ENCODE data around the gene NFIA.

Gene NFIA

DNA sequence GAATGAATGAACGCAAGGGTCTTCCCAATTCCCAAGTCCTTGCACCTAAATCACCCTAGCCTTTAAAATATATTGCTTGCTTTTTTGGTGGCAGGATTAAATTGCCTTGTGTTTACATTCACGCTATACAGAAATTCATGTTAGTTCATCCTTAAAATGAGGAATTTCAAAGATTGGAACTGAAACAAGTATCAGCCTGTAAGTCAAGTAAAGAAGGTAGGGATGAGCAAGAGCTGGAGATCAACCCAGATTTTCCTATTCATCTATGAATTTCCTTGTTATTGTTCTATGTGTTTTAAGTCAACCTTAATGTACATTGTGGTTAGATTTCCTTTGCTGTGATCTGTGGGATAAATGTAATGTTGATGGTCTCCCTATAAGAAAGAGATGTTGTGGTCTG, 248.2 kb downstream of the NFIA start:
- Histone ChIP-seq H3K27ac (no peak overlapping the region), H3K36me3 (ENCODE audit: insufficient read depth) (no peaks in the 10 kb centered on the region), H3K27me3 (ENCODE audit: insufficient read depth, low read depth) (no peaks in the 10 kb centered on the region), H2AFZ (ENCODE audit: low read depth) (no peak overlapping the region), H3K9ac (no peak overlapping the region), H4K20me1 (ENCODE audit: insufficient read depth) (no peaks in the 10 kb centered on the region), H3K4me2 (no peak overlapping the region), H3K4me1 (ENCODE audit: low read depth, poor library complexity, severe bottlenecking) (peaks cover 29% of the 10 kb centered on the region), H3K79me2 (ENCODE audit: insufficient read depth, low read depth) (no peaks in the 10 kb centered on the region), H3K4me3 (IDR thresholded peaks at IDR 0.05; ENCODE audit: insufficient read depth, low read depth, low read length) (no peak overlapping the region)
- TF ChIP-seq, protein P1, sequence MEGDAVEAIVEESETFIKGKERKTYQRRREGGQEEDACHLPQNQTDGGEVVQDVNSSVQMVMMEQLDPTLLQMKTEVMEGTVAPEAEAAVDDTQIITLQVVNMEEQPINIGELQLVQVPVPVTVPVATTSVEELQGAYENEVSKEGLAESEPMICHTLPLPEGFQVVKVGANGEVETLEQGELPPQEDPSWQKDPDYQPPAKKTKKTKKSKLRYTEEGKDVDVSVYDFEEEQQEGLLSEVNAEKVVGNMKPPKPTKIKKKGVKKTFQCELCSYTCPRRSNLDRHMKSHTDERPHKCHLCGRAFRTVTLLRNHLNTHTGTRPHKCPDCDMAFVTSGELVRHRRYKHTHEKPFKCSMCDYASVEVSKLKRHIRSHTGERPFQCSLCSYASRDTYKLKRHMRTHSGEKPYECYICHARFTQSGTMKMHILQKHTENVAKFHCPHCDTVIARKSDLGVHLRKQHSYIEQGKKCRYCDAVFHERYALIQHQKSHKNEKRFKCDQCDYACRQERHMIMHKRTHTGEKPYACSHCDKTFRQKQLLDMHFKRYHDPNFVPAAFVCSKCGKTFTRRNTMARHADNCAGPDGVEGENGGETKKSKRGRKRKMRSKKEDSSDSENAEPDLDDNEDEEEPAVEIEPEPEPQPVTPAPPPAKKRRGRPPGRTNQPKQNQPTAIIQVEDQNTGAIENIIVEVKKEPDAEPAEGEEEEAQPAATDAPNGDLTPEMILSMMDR (conservative IDR thresholded peaks at IDR 0.05; ENCODE audit: low read depth, low read length), result no peak

DNA sequence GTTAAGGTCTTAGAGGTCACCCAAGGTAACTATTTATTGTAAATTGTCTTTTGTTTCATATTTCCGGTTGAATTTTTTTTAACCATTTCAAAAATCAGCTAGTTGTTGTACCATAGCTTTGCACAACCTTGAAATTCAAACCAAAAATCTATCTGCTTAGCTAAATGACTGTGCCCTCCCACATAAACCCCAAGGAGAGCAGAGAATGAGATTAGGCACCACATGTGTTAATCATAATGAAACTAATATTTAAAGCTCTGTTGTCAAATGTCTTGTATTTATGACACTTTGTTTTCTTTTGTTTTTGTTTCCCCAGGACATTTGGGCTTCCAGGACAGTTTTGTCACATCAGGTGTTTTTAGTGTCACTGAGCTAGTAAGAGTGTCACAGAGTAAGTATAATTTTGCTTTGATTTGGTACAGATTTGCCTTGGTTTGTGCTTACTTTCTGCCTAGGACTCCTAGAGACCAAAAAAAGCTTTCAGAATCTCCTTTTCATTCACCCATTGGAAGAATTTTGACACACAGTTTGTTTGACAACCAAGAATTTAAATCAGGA, 249.9 kb downstream of the NFIA start:
- H4K20me1 ChIP-seq (ENCODE audit: insufficient read depth), result no peaks in the 10 kb centered on the region
- H3K4me3 ChIP-seq (IDR thresholded peaks at IDR 0.05; ENCODE audit: insufficient read depth, low read depth, low read length), result no peak overlapping the region
- H3K79me2 ChIP-seq (ENCODE audit: insufficient read depth, low read depth), result no peaks in the 10 kb centered on the region
- peak overlapping the region; percentile 26 for H3K4me2 ChIP-seq
- H3K27ac ChIP-seq, result peak overlapping the region; percentile 47; the same call in 1 of the 2 replicates
- H3K4me1 ChIP-seq (ENCODE audit: low read depth, poor library complexity, severe bottlenecking), result peaks cover 30% of the 10 kb centered on the region
- H3K9ac ChIP-seq, result peak overlapping the region; percentile 10; the same call in 1 of the 2 replicates
- no peaks in the 10 kb centered on the region for H3K27me3 ChIP-seq (ENCODE audit: insufficient read depth, low read depth)
- TF ChIP-seq, protein P1 (conservative IDR thresholded peaks at IDR 0.05; ENCODE audit: low read depth, low read length), result no peak
- no peak overlapping the region for H2AFZ ChIP-seq (ENCODE audit: low read depth)
- H3K36me3 ChIP-seq (ENCODE audit: insufficient read depth), result no peaks in the 10 kb centered on the region

DNA sequence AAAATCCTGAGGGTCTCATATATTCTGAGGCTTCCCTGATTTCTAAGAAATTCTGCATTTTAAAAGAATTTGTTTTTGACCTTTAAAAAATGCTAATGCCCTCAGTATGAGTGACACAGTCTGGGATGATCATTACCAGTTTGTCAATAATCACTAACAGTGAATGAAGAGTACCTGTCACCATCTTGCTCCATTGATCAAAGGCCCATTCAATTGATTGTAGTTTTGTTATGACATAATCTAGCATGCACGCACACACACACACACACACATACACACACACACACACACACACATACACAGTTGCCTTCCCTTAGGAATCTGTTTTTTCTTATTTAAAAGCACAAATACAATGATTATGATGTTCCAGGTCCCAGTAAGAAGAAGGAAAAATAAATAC, 250.4 kb downstream of the NFIA start:
- H3K4me2 ChIP-seq, result peak overlapping the region; percentile 26
- no peaks in the 10 kb centered on the region for H3K27me3 ChIP-seq (ENCODE audit: insufficient read depth, low read depth)
- H4K20me1 ChIP-seq (ENCODE audit: insufficient read depth), result no peaks in the 10 kb centered on the region
- H3K4me3 ChIP-seq (IDR thresholded peaks at IDR 0.05; ENCODE audit: insufficient read depth, low read depth, low read length), result no peak overlapping the region
- H2AFZ ChIP-seq (ENCODE audit: low read depth), result no peak overlapping the region
- H3K27ac ChIP-seq, result peak overlapping the region; percentile 47; the same call in 1 of the 2 replicates
- no peaks in the 10 kb centered on the region for H3K36me3 ChIP-seq (ENCODE audit: insufficient read depth)
- H3K9ac ChIP-seq, result peak overlapping the region; percentile 10; the same call in 1 of the 2 replicates
- H3K79me2 ChIP-seq (ENCODE audit: insufficient read depth, low read depth), result no peaks in the 10 kb centered on the region
- peaks cover 34% of the 10 kb centered on the region for H3K4me1 ChIP-seq (ENCODE audit: low read depth, poor library complexity, severe bottlenecking)
- TF ChIP-seq, protein P1 (conservative IDR thresholded peaks at IDR 0.05; ENCODE audit: low read depth, low read length), result no peak

DNA sequence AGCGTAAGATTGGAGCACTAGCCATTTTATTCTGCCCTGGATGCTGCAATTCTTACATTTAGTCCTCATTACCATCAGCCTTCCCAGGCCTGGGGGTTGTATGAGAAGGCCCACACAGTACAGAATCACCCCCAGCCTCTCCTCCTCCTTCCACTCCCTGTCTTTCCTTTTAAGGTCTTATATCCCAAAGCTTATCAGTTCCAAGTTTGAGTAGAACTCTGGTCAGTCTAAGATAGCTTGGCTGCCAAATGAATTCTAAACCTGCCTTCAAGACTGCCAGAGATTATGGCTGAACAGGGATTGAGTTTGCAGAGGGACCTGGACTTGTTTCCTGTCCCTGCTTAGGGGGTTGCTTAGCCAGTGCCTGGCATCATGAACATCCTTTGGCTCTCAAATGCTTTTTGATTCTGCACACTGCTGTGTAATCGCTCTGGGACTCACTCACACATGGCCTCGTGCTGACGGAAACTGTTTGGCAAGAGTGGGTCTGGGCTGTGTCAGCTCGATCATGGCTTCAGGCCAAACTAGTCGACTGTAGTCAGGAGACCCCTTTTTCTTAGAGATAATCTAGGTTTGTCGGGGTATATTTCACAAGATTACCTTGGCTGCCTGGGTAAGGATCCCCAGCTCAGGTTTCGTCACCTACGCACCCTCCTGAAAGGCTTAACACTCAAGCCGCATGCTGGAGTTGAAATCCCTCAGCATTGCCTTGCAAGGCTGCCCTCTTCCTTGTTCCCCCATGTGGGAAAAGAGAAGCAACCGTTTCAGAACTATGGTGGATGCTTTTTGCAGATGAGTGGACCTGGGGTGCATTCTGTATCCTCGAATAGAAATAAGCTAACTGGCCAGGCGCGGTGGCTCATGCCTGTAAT, 252.6 kb downstream of the NFIA start:
- no peak overlapping the region for H2AFZ ChIP-seq (ENCODE audit: low read depth)
- H3K4me1 ChIP-seq (ENCODE audit: low read depth, poor library complexity, severe bottlenecking), result peaks cover 42% of the 10 kb centered on the region
- no peak overlapping the region for H3K4me2 ChIP-seq
- no peaks in the 10 kb centered on the region for H3K79me2 ChIP-seq (ENCODE audit: insufficient read depth, low read depth)
- H3K9ac ChIP-seq, result no peak overlapping the region
- no peak overlapping the region for H3K27ac ChIP-seq
- no peaks in the 10 kb centered on the region for H3K27me3 ChIP-seq (ENCODE audit: insufficient read depth, low read depth)
- H3K4me3 ChIP-seq (IDR thresholded peaks at IDR 0.05; ENCODE audit: insufficient read depth, low read depth, low read length), result no peak overlapping the region
- no peaks in the 10 kb centered on the region for H3K36me3 ChIP-seq (ENCODE audit: insufficient read depth)
- H4K20me1 ChIP-seq (ENCODE audit: insufficient read depth), result no peaks in the 10 kb centered on the region
- TF ChIP-seq, protein P1 (conservative IDR thresholded peaks at IDR 0.05; ENCODE audit: low read depth, low read length), result no peak
